ENCODE results near the gene ZIC1.

The ZIC1 gene

GRCh38 chr3:147422601-147423536 is 13.7 kb downstream of the ZIC1 start:
- no peak for DNase-seq (ENCODE audit: insufficient read length, low spot score)
- no peak for TF ChIP-seq POLR2A (IDR thresholded peaks at IDR 0.05; ENCODE audit: low read depth, low read length)
- FAIRE-seq = no peak

DNA sequence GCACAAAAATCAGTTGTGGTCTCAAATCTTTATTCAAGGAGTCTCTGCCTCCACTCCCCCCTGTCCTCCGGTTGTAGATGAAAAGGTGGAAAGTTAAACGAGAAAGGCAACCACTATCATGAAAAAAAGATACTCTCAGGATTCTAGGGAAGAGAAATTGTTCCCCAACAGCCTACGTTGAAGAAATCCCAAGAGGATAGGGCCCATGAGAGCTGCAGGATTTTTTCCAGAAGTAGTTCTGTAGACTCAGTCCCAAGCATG is 14.3 kb downstream of the ZIC1 start:
- TF ChIP-seq POLR2A (IDR thresholded peaks at IDR 0.05; ENCODE audit: low read depth, low read length) = no peak
- DNase-seq (ENCODE audit: insufficient read length, low spot score) = no peak
- FAIRE-seq = no peak

GRCh38 chr3:147423798-147424580 is 14.8 kb downstream of the ZIC1 start:
- DNase-seq (ENCODE audit: insufficient read length, low spot score) = no peak
- no peak for FAIRE-seq
- TF ChIP-seq POLR2A (IDR thresholded peaks at IDR 0.05; ENCODE audit: low read depth, low read length) = no peak

GRCh38 chr3:147424581-147425387 is 15.6 kb downstream of the ZIC1 start:
- no peak for DNase-seq (ENCODE audit: insufficient read length, low spot score)
- TF ChIP-seq POLR2A (IDR thresholded peaks at IDR 0.05; ENCODE audit: low read depth, low read length) = no peak
- FAIRE-seq = no peak

DNA sequence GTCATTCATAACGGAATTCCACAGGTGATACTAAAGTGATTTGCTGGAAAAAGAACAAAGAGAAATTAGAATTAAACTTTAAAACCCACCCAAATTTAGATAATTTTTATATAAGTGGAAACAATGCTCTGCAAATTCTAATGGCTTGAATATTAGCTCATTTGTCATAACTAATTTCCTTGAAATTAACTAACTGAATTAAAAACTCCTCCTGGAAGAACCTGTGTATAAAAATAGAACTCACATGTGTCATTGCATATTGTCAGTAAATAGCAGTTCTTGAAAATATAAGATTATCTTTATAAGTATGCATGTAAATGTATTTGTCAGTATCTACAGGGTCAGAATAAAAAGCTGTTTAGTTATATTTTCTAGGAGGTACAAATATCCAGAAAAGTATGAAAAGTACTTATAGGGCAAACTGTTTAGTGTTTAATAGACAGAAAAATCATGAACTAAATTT is 16.3 kb downstream of the ZIC1 start:
- TF ChIP-seq POLR2A (IDR thresholded peaks at IDR 0.05; ENCODE audit: low read depth, low read length) = no peak
- FAIRE-seq (no peak), DNase-seq (ENCODE audit: insufficient read length, low spot score) (no peak)

GRCh38 chr3:147426931-147427330 is 17.8 kb downstream of the ZIC1 start:
- no peak for TF ChIP-seq POLR2A (IDR thresholded peaks at IDR 0.05; ENCODE audit: low read depth, low read length)
- DNase-seq (ENCODE audit: insufficient read length, low spot score) (no peak), FAIRE-seq (no peak)

- DNase-seq (ENCODE audit: insufficient read length, low spot score) (no peak), FAIRE-seq (no peak)
- TF ChIP-seq POLR2A (IDR thresholded peaks at IDR 0.05; ENCODE audit: low read depth, low read length) = no peak
Observed at GRCh38 chr3:147427746-147428145, 18.6 kb downstream of the ZIC1 start.

DNA sequence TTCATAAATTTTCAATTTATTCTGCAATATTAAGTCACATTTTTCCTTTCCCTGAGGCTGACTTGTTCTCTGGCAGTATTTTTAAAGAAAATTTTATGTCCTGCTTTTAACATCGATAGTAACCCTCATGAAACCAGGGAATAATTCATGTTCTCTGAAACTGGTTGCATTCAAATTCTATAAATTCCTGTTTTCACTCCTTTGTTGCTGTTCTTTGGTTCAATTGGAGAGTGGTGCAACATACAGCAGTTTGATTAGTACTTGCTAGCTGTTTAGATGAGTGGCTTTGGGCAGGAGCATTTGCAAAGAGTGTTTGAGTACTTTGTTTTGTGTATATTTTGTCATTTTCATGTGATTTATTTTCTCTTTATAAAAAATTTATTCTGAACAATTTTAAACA is 19.2 kb downstream of the ZIC1 start:
- no peak for TF ChIP-seq POLR2A (IDR thresholded peaks at IDR 0.05; ENCODE audit: low read depth, low read length)
- FAIRE-seq (no peak), DNase-seq (ENCODE audit: insufficient read length, low spot score) (no peak)

- FAIRE-seq = no peak
- no peak for DNase-seq (ENCODE audit: insufficient read length, low spot score)
- TF ChIP-seq POLR2A (IDR thresholded peaks at IDR 0.05; ENCODE audit: low read depth, low read length) = no peak
Observed at GRCh38 chr3:147428754-147429153, 19.6 kb downstream of the ZIC1 start.

DNA sequence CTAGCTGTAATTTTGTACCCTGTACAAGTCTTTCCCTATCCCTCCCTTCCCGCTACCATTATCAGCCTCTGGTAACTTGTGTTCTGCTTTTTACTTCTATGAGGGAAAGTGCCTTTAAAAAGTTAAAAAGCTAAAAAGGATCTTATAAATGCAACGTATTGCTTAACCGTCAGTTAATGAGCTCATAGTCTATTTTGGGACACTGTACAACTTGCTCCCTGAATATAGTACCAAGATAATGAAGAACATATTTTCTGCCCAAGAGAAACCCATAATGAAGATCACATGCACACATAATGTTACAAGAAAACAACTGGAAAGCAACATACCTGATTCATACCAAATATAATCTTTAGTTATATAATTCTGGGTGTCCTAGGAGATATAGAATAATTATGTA is 22.6 kb downstream of the ZIC1 start:
- FAIRE-seq (no peak), DNase-seq (ENCODE audit: insufficient read length, low spot score) (no peak)
- no peak for TF ChIP-seq POLR2A (IDR thresholded peaks at IDR 0.05; ENCODE audit: low read depth, low read length)

DNA sequence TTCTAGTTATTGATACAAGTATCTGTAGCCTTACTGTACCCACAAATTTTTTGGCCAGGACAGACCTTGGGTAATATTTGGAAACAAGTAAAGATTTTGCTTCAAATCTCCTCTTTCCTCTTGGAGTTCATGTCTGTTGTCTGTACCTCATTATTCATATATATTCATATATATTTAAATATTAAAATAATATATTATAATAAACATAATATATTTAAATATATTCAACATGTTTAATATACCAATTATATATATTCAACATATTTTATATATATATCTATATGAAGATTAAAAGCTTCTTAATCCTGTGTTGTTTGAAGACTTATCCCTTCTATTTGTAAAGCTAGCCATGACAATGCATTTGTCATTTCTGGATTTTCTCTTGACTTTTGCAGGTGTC is 38.1 kb downstream of the ZIC1 start:
- DNase-seq (ENCODE audit: insufficient read length, low spot score) = no peak
- FAIRE-seq = no peak
- TF ChIP-seq POLR2A (IDR thresholded peaks at IDR 0.05; ENCODE audit: low read depth, low read length) = no peak

DNA sequence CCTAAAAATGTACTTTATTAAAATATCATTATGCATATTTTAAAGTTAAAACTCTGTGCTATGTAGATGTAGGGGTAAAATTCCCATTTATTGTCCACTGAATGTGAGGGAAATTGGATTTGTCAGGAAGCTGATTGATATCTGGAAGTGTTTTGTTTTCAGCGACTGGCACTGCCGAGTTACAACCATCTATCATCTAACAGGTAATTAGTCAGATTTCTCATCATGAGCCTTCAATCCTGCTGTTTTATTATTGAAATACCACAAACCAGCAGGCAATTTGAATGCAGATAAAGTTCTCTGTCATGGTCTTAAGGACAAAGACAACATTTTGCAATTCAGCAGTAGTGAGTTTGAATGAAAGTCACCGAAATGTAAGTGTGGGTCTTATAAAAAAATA is 40.5 kb downstream of the ZIC1 start:
- DNase-seq (ENCODE audit: insufficient read length, low spot score) (no peak), FAIRE-seq (no peak)
- TF ChIP-seq POLR2A (IDR thresholded peaks at IDR 0.05; ENCODE audit: low read depth, low read length) = no peak

- FAIRE-seq = no peak
- TF ChIP-seq POLR2A (IDR thresholded peaks at IDR 0.05; ENCODE audit: low read depth, low read length) = no peak
- no peak for DNase-seq (ENCODE audit: insufficient read length, low spot score)
Observed at GRCh38 chr3:147458995-147459704, 50.0 kb downstream of the ZIC1 start.

Data from H54 (cell line).